ENCODE measurements around the gene FBXL3.

DNA sequence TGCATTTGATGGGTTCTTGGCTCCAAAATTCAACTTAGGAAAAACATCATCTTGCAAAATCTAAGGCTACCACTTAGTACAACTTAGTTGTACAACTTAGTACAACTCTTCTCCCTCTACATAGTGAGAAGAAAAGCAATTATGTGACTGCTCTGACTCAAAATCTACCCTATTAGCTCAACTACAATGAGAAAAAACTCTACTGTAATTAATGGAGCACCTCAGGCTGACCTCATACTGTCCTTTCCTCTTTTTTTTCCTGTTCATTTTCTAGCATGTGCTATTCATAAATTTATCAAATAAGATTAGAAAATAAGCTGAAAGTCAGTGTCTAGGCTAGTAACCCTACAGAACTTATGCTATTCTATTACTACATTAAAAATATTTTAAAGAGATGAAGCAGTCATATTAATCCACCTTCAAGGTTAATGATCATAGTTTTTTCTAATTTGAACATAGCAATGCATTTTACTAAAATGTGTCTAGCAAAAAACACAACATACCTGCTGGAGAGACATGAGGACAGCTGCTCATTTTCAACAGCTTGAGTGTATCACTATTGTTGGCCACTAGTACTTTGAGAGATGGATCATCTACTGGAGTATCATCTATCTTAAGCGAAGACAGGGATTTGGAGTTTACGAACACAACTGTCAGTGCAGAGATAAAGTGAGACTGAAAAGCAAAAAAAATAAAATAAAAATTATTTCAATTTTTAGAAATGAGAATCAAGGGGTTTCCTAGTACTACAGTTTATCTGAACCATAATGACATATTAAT, 11.9 kb downstream of the FBXL3 start:
- TF ChIP-seq, protein P1, sequence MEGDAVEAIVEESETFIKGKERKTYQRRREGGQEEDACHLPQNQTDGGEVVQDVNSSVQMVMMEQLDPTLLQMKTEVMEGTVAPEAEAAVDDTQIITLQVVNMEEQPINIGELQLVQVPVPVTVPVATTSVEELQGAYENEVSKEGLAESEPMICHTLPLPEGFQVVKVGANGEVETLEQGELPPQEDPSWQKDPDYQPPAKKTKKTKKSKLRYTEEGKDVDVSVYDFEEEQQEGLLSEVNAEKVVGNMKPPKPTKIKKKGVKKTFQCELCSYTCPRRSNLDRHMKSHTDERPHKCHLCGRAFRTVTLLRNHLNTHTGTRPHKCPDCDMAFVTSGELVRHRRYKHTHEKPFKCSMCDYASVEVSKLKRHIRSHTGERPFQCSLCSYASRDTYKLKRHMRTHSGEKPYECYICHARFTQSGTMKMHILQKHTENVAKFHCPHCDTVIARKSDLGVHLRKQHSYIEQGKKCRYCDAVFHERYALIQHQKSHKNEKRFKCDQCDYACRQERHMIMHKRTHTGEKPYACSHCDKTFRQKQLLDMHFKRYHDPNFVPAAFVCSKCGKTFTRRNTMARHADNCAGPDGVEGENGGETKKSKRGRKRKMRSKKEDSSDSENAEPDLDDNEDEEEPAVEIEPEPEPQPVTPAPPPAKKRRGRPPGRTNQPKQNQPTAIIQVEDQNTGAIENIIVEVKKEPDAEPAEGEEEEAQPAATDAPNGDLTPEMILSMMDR (IDR thresholded peaks at IDR 0.05; ENCODE audit: insufficient read depth, low read depth, low read length) = no peak
- no peak for TF ChIP-seq EZH2 (IDR thresholded peaks at IDR 0.05; ENCODE audit: insufficient read depth, low read length)
